ENCODE results near the gene GTPBP8. TPM values are rescaled to one million over a fixed set of nuclear protein-coding genes. Genes with fewer than 3 reads are reported as not detected.

GTPBP8 gene
- total RNA-seq, 1 donor from 2014 or later = 15.7 TPM

DNA sequence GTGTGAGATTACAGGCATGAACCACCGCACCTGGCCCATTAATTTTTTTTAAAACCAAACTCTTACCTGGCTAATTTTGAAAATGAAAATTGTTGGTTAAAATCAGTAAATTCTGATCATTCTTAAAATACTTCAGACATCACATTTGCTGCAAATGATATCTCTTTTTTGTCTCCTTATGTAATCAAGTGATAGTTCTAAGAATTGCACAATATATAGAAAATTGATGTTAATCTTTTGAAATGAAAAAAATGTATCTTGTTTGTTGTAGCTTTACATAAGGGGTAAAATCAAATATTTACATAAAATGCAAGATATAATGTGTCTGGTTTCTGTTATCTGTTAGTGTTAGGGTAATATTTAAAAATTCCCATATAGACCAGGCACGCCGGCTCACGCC, 5.0 kb downstream of the GTPBP8 start:
- Histone ChIP-seq H3K4me3 (ENCODE audit: low read length in 3 of 3) (no peak overlapping the region), H3K36me3 (ENCODE audit: control insufficient read depth in 3 of 3, insufficient read depth in 3 of 3, low read length in 3 of 3) (peaks cover 6 to 25% (median 17%) of the 10 kb centered on the region in 3 donors)

GRCh38 chr3:113000691-113001090, 9.9 kb downstream of the GTPBP8 start:
- Histone ChIP-seq H3K4me3 (ENCODE audit: low read length in 3 of 3) (no peak overlapping the region), H3K36me3 (ENCODE audit: control insufficient read depth in 3 of 3, insufficient read depth in 3 of 3, low read length in 3 of 3) (peaks cover 17 to 56% (median 44%) of the 10 kb centered on the region in 3 donors), H3K9ac (ENCODE audit: low read depth in 1 of 3, low read length in 3 of 3) (no peak overlapping the region), H3K9me3 (ENCODE audit: control insufficient read depth in 3 of 3, low read length in 3 of 3) (no peaks in the 10 kb centered on the region), H3K4me1 (ENCODE audit: control insufficient read depth in 3 of 3, insufficient read depth in 3 of 3, low read length in 3 of 3) (no peaks in the 10 kb centered on the region), H3K27ac (ENCODE audit: low read depth, low read length) (no peak overlapping the region), H3K27me3 (ENCODE audit: control insufficient read depth in 3 of 3, insufficient read depth in 3 of 3, low read length in 3 of 3) (no peaks in the 10 kb centered on the region)

More for the DNA sequence above, 5.0 kb downstream of the GTPBP8 start:
- peaks cover 3 to 8% (median 4%) of the 10 kb centered on the region in 3 donors for H3K4me1 ChIP-seq (ENCODE audit: control insufficient read depth in 3 of 3, insufficient read depth in 3 of 3, low read length in 3 of 3)
- H3K9ac ChIP-seq (ENCODE audit: low read depth in 1 of 3, low read length in 3 of 3) = no peak overlapping the region
- no peaks in the 10 kb centered on the region for H3K27me3 ChIP-seq (ENCODE audit: control insufficient read depth in 3 of 3, insufficient read depth in 3 of 3, low read length in 3 of 3)
- no peaks in the 10 kb centered on the region for H3K9me3 ChIP-seq (ENCODE audit: control insufficient read depth in 3 of 3, low read length in 3 of 3)
- no peak overlapping the region for H3K27ac ChIP-seq (ENCODE audit: low read depth, low read length)

- Histone ChIP-seq H3K36me3 (ENCODE audit: control insufficient read depth in 3 of 3, insufficient read depth in 3 of 3, low read length in 3 of 3) (peaks cover 17 to 66% (median 57%) of the 10 kb centered on the region in 3 donors), H3K9ac (ENCODE audit: low read depth in 1 of 3, low read length in 3 of 3) (no peak overlapping the region), H3K4me3 (ENCODE audit: low read length in 3 of 3) (no peak overlapping the region), H3K4me1 (ENCODE audit: control insufficient read depth in 3 of 3, insufficient read depth in 3 of 3, low read length in 3 of 3) (no peaks in the 10 kb centered on the region), H3K27ac (ENCODE audit: low read depth, low read length) (no peak overlapping the region), H3K27me3 (ENCODE audit: control insufficient read depth in 3 of 3, insufficient read depth in 3 of 3, low read length in 3 of 3) (no peaks in the 10 kb centered on the region), H3K9me3 (ENCODE audit: control insufficient read depth in 3 of 3, low read length in 3 of 3) (no peaks in the 10 kb centered on the region)
Observed at GRCh38 chr3:113002037-113002436, 11.3 kb downstream of the GTPBP8 start.

DNA sequence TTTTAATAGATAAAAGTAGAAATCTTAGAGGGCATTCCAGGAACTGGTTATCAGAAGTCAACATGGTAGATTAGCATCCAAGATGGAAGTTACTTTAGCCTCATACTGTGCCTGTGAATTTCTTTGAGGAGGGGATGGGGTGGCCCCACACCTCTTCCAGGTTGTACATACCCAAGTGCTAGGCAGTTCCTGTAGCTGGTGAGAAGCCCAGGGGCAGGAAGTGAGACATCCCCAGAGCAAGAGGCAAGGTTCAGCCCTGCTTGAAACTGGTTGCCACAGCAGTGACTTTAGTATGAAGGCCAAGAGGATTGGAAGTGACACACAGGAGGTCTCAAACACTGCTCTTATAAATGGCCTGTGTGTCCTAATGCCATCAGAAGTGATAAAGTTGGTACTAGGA, 11.9 kb downstream of the GTPBP8 start:
- Histone ChIP-seq H3K27me3 (ENCODE audit: control insufficient read depth in 3 of 3, insufficient read depth in 3 of 3, low read length in 3 of 3) (no peaks in the 10 kb centered on the region), H3K27ac (ENCODE audit: low read depth, low read length) (no peak overlapping the region), H3K4me3 (ENCODE audit: low read length in 3 of 3) (no peak overlapping the region), H3K4me1 (ENCODE audit: control insufficient read depth in 3 of 3, insufficient read depth in 3 of 3, low read length in 3 of 3) (no peaks in the 10 kb centered on the region), H3K9ac (ENCODE audit: low read depth in 1 of 3, low read length in 3 of 3) (no peak overlapping the region), H3K36me3 (ENCODE audit: control insufficient read depth in 3 of 3, insufficient read depth in 3 of 3, low read length in 3 of 3) (peaks cover 19 to 68% (median 60%) of the 10 kb centered on the region in 3 donors), H3K9me3 (ENCODE audit: control insufficient read depth in 3 of 3, low read length in 3 of 3) (no peaks in the 10 kb centered on the region)

DNA sequence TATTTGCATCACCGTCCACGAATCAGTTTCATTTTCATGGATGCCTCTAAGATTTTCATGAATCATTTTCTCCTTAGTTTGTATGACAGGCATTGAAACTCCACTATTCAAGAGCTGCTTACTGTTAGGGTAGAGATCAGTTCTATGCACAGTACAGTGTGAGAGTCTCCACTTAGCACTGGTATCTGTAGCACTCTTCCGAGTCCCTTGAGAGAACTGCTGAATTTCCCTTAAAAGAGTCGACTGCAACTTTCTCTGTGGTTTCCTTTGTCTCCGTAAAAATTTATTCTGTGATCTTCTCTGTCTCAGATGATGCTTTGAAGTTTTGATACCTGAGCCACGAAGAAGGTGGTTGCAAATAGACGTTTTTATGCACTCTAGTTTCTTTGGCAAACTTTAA, 14.8 kb downstream of the GTPBP8 start:
- Histone ChIP-seq H3K36me3 (ENCODE audit: control insufficient read depth in 3 of 3, insufficient read depth in 3 of 3, low read length in 3 of 3) (peaks cover 18 to 55% (median 54%) of the 10 kb centered on the region in 3 donors), H3K4me1 (ENCODE audit: control insufficient read depth in 3 of 3, insufficient read depth in 3 of 3, low read length in 3 of 3) (no peaks in the 10 kb centered on the region), H3K9ac (ENCODE audit: low read depth in 1 of 3, low read length in 3 of 3) (no peak overlapping the region), H3K9me3 (ENCODE audit: control insufficient read depth in 3 of 3, low read length in 3 of 3) (no peaks in the 10 kb centered on the region), H3K27me3 (ENCODE audit: control insufficient read depth in 3 of 3, insufficient read depth in 3 of 3, low read length in 3 of 3) (no peaks in the 10 kb centered on the region), H3K27ac (ENCODE audit: low read depth, low read length) (no peak overlapping the region), H3K4me3 (ENCODE audit: low read length in 3 of 3) (no peak overlapping the region)

GRCh38 chr3:113006359-113007056, 15.7 kb downstream of the GTPBP8 start:
- no peaks in the 10 kb centered on the region for H3K9me3 ChIP-seq (ENCODE audit: control insufficient read depth in 3 of 3, low read length in 3 of 3)
- no peak overlapping the region for H3K4me3 ChIP-seq (ENCODE audit: low read length in 3 of 3)
- H3K36me3 ChIP-seq (ENCODE audit: control insufficient read depth in 3 of 3, insufficient read depth in 3 of 3, low read length in 3 of 3) = peaks cover 18 to 47% (median 46%) of the 10 kb centered on the region in 3 donors
- H3K4me1 ChIP-seq (ENCODE audit: control insufficient read depth in 3 of 3, insufficient read depth in 3 of 3, low read length in 3 of 3) = no peaks in the 10 kb centered on the region
- no peak overlapping the region for H3K27ac ChIP-seq (ENCODE audit: low read depth, low read length)
- H3K27me3 ChIP-seq (ENCODE audit: control insufficient read depth in 3 of 3, insufficient read depth in 3 of 3, low read length in 3 of 3) = no peaks in the 10 kb centered on the region
- H3K9ac ChIP-seq (ENCODE audit: low read depth in 1 of 3, low read length in 3 of 3) = no peak overlapping the region

DNA sequence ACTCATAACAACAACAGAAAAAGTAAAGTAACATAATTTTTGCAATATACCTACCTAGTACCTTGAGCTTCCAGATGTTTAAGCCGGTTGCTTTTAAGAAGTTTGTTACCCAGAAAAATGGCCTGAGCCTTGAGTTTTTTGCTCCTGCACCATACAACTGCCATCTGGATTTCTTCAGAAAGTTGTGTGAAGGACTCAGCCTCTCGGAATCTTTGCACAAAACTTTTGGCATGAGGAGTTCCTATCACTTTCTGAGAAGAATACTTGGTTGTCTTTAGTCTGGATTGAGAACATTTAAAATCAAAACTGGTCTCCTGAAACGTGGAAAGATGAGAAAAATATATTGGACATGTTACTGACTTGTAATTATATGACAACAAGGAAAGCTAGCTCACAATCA, 17.3 kb downstream of the GTPBP8 start:
- Histone ChIP-seq H3K4me3 (ENCODE audit: low read length in 3 of 3) (no peak overlapping the region), H3K27me3 (ENCODE audit: control insufficient read depth in 3 of 3, insufficient read depth in 3 of 3, low read length in 3 of 3) (no peaks in the 10 kb centered on the region), H3K27ac (ENCODE audit: low read depth, low read length) (no peak overlapping the region), H3K9ac (ENCODE audit: low read depth in 1 of 3, low read length in 3 of 3) (no peak overlapping the region), H3K9me3 (ENCODE audit: control insufficient read depth in 3 of 3, low read length in 3 of 3) (no peaks in the 10 kb centered on the region), H3K4me1 (ENCODE audit: control insufficient read depth in 3 of 3, insufficient read depth in 3 of 3, low read length in 3 of 3) (no peaks in the 10 kb centered on the region), H3K36me3 (ENCODE audit: control insufficient read depth in 3 of 3, insufficient read depth in 3 of 3, low read length in 3 of 3) (peaks cover 10 to 44% (median 39%) of the 10 kb centered on the region in 3 donors)

- Histone ChIP-seq H3K4me1 (ENCODE audit: control insufficient read depth in 3 of 3, insufficient read depth in 3 of 3, low read length in 3 of 3) (peaks cover 9 to 10% (median 10%) of the 10 kb centered on the region in 3 donors), H3K9me3 (ENCODE audit: control insufficient read depth in 3 of 3, low read length in 3 of 3) (no peaks in the 10 kb centered on the region), H3K27ac (ENCODE audit: low read depth, low read length) (no peak overlapping the region), H3K9ac (ENCODE audit: low read depth in 1 of 3, low read length in 3 of 3) (no peak overlapping the region), H3K4me3 (ENCODE audit: low read length in 3 of 3) (no peak overlapping the region), H3K36me3 (ENCODE audit: control insufficient read depth in 3 of 3, insufficient read depth in 3 of 3, low read length in 3 of 3) (peaks cover 0 to 15% (median 9%) of the 10 kb centered on the region in 3 donors), H3K27me3 (ENCODE audit: control insufficient read depth in 3 of 3, insufficient read depth in 3 of 3, low read length in 3 of 3) (no peaks in the 10 kb centered on the region)
Observed at GRCh38 chr3:113013593-113013992, 22.8 kb downstream of the GTPBP8 start.

DNA sequence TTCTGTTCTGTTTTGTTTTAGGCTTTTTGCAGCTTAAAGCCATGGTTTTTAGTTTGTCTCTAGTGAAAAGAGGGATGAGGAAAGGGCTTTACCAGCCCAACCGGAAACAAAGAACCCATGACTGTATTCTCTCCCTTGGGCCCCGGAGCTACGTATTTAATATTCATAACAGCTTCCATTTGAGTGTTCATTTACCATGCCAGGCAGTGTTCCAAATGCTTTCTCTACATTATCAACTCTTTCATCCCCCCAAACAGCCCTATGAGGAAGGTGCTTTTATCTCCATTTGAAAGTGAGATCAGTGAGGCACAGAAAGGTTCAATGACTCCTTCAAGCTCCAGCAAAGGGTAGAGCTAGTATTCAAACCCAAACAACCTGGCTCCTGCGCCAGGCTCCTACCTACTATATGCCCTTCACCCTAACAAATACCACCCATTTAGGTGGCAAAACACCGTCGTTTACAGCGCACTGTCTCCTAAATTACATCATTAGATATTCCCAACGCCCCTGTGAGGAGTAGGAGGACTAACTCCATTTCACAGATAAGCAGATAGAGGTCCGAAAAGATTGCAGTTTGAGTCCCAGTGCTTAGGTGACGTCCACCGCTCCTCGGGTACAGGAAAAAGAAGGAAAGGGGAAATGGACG, 27.9 kb downstream of the GTPBP8 start:
- Histone ChIP-seq H3K27ac (ENCODE audit: low read depth, low read length) (peak overlapping the region; percentile 92), H3K36me3 (ENCODE audit: control insufficient read depth in 3 of 3, insufficient read depth in 3 of 3, low read length in 3 of 3) (peaks cover 0 to 9% (median 8%) of the 10 kb centered on the region in 3 donors), H3K27me3 (ENCODE audit: control insufficient read depth in 3 of 3, insufficient read depth in 3 of 3, low read length in 3 of 3) (no peaks in the 10 kb centered on the region), H3K4me3 (ENCODE audit: low read length in 3 of 3) (peak overlapping the region; percentile 82 to 84 (median 83)), H3K9me3 (ENCODE audit: control insufficient read depth in 3 of 3, low read length in 3 of 3) (no peaks in the 10 kb centered on the region), H3K4me1 (ENCODE audit: control insufficient read depth in 3 of 3, insufficient read depth in 3 of 3, low read length in 3 of 3) (peaks cover 13 to 24% (median 18%) of the 10 kb centered on the region in 3 donors), H3K9ac (ENCODE audit: low read depth in 1 of 3, low read length in 3 of 3) (peak overlapping the region; percentile 89 to 94 (median 93))
